ENCODE data around the gene MMEL1. TPM values are rescaled to one million over a fixed set of nuclear protein-coding genes. Genes with fewer than 3 reads are reported as not detected.
A peak's percentile ranks its signal among the peaks of the same experiment; 100 is the strongest.

MMEL1 gene
- total RNA-seq, 3 donors from 2014 or later, result 9.2 to 12.7 TPM; not detected in 1

GRCh38 chr1:2625311-2625710, 7.5 kb downstream of the MMEL1 start:
- Histone ChIP-seq H3K27me3 (peaks cover 9 to 46% of the 10 kb centered on the region in 2 donors), H3K36me3 (no peaks in the 10 kb centered on the region), H3K9me3 (no peaks in the 10 kb centered on the region), H3K4me3 (no peak overlapping the region), H3K4me1 (peaks cover 0 to 7% of the 10 kb centered on the region in 2 donors), H3K27ac (no peak overlapping the region)
- intact Hi-C loops (cut with DNase I; ENCODE audit: low total_unique reads), result loop anchor here (5.0 kb wide), 1 partner anchor 787 kb away; no protein-coding TSS in a partner anchor
- DNase-seq (ENCODE audit: low spot score in 2 of 2), result peak in 1 of 2 donors; percentile 25
- TF ChIP-seq, protein P1, sequence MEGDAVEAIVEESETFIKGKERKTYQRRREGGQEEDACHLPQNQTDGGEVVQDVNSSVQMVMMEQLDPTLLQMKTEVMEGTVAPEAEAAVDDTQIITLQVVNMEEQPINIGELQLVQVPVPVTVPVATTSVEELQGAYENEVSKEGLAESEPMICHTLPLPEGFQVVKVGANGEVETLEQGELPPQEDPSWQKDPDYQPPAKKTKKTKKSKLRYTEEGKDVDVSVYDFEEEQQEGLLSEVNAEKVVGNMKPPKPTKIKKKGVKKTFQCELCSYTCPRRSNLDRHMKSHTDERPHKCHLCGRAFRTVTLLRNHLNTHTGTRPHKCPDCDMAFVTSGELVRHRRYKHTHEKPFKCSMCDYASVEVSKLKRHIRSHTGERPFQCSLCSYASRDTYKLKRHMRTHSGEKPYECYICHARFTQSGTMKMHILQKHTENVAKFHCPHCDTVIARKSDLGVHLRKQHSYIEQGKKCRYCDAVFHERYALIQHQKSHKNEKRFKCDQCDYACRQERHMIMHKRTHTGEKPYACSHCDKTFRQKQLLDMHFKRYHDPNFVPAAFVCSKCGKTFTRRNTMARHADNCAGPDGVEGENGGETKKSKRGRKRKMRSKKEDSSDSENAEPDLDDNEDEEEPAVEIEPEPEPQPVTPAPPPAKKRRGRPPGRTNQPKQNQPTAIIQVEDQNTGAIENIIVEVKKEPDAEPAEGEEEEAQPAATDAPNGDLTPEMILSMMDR (IDR thresholded peaks at IDR 0.05), result no peak
- no peak for TF ChIP-seq POLR2AphosphoS5 (IDR thresholded peaks at IDR 0.05)
- TF ChIP-seq POLR2A (IDR thresholded peaks at IDR 0.05), result no peak

DNA sequence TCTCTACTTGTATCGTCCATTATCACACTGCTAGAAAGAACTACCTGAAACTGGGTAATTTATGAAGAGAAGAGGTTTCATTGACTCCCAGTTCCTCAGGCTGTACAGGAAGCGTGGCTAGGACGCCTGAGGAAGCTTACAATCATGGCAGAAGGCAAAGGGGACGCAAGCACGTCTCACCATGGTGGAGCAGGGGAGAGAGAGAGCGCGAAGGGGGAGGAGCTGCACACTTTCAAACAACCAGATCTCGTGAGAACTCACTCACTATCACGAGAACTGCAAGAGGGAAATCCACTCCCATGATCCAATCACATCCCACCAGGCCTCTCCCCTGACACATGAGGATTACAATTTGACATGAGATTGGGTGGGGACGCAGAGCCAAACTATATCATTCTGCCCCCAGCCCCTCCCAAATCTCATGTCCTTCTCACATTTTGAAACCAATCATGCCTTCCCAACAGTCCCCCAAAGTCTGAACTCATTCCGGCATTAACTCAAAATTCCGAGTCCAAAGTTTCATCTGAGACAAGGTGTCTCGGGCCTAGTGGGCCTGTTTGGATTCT, 8.0 kb downstream of the MMEL1 start:
- Histone ChIP-seq H3K4me1 (peaks cover 0 to 7% of the 10 kb centered on the region in 2 donors), H3K9me3 (no peaks in the 10 kb centered on the region), H3K4me3 (no peak overlapping the region), H3K27me3 (peaks cover 9 to 42% of the 10 kb centered on the region in 2 donors), H3K36me3 (no peaks in the 10 kb centered on the region), H3K27ac (no peak overlapping the region)
- TF ChIP-seq POLR2A (IDR thresholded peaks at IDR 0.05) (no peak), POLR2AphosphoS5 (IDR thresholded peaks at IDR 0.05) (no peak)
- TF ChIP-seq, protein P1 (IDR thresholded peaks at IDR 0.05), result no peak
- intact Hi-C loops (cut with DNase I; ENCODE audit: low total_unique reads), result loop anchor here (5.0 kb wide), 1 partner anchor 787 kb away; no protein-coding TSS in a partner anchor
- peak in 1 of 2 donors; percentile 34 for DNase-seq (ENCODE audit: low spot score in 2 of 2)

- Histone ChIP-seq H3K27me3 (peaks cover 2 to 34% of the 10 kb centered on the region in 2 donors), H3K4me1 (peaks cover 0 to 2% of the 10 kb centered on the region in 2 donors), H3K36me3 (no peaks in the 10 kb centered on the region), H3K9me3 (no peaks in the 10 kb centered on the region), H3K4me3 (no peak overlapping the region), H3K27ac (no peak overlapping the region)
- peak in 1 of 2 donors; percentile 46 for DNase-seq (ENCODE audit: low spot score in 2 of 2)
- intact Hi-C loops (cut with DNase I; ENCODE audit: low total_unique reads), result no loop called here
- no peak for TF ChIP-seq POLR2A (IDR thresholded peaks at IDR 0.05)
- TF ChIP-seq, protein P1 (IDR thresholded peaks at IDR 0.05), result no peak
- no peak for TF ChIP-seq POLR2AphosphoS5 (IDR thresholded peaks at IDR 0.05)
Measured at GRCh38 chr1:2623571-2624337, 9.1 kb downstream of the MMEL1 start.

DNA sequence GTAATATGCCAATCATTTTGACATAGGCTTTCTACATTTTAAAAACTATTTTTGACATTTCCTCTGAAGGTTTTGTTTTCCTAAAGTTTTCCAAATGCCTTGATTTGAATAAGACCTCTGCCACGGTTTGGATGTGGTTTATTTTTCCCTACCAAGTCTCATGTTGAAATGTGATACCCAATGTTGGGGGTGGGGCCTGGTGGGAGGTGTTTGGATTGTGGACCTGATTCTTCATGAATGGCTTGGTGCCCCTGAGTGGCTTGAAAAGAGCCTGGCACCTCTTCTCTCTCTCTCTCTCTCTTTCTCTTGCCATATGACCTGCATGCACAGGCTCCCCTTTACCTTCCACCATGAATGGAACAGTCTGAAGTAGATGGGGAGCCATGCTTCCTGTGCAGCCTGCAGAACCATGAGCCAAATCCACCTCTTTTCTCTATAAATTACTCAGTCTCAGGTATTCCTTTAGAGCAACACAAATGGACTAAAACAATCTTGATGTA, 14.8 kb downstream of the MMEL1 start:
- Histone ChIP-seq H3K36me3 (no peaks in the 10 kb centered on the region), H3K9me3 (peaks cover 12 to 16% of the 10 kb centered on the region in 2 donors), H3K27ac (no peak overlapping the region), H3K4me1 (no peaks in the 10 kb centered on the region), H3K27me3 (peaks cover 0 to 3% of the 10 kb centered on the region in 2 donors), H3K4me3 (no peak overlapping the region)
- no peak for TF ChIP-seq POLR2A (IDR thresholded peaks at IDR 0.05)
- intact Hi-C loops (cut with DNase I; ENCODE audit: low total_unique reads), result no loop called here
- no peak for DNase-seq (ENCODE audit: low spot score in 2 of 2)

DNA sequence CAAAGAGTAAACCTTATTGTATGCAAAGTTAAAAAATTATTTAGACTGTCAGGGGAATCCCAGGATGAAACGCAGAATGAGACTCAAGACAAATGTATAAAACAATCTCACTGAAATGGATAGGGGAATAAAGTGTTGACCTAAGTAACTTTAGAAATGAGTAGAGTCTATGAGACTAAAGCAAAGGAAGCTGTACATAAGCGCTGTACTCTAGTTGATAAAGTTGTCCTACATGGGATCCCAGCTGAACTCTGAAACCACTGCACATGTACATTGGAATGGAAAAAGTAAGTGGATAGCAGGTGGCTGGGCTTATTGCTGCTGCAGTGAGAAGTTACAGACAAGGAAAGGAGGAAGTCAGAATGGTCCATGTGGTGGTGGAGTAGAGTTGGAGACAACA, 18.7 kb downstream of the MMEL1 start:
- peaks cover 4 to 10% of the 10 kb centered on the region in 2 donors for H3K27me3 ChIP-seq
- H3K9me3 ChIP-seq, result peaks cover 12 to 25% of the 10 kb centered on the region in 2 donors
- H3K27ac ChIP-seq, result no peak overlapping the region
- intact Hi-C loops (cut with DNase I; ENCODE audit: low total_unique reads), result no loop called here
- DNase-seq (ENCODE audit: low spot score in 2 of 2), result no peak
- no peaks in the 10 kb centered on the region for H3K4me1 ChIP-seq
- TF ChIP-seq, protein P1 (IDR thresholded peaks at IDR 0.05), result no peak
- no peak for TF ChIP-seq POLR2AphosphoS5 (IDR thresholded peaks at IDR 0.05)
- H3K4me3 ChIP-seq, result no peak overlapping the region
- H3K36me3 ChIP-seq, result no peaks in the 10 kb centered on the region
